AG09319 (cell line): ENCODE results near the gene TRMT112.
"Not testable (repeated sequence)": the region's sequence is repeated elsewhere in the genome, so short reads cannot be mapped to it uniquely, and the experiment has no call there.

ENCODE experiments used
- DNase-seq: peaks from one replicate; pipeline ENCODE4 v3.0.0-alpha.2; 2010; ENCODE audit warnings: low read depth; ENCODE audit errors: extremely low read depth
- CTCF ChIP-seq: IDR thresholded peaks from 2 replicates; pipeline ENCODE4 v1.5.1; 2011; ENCODE audit warnings: low read depth, mild to moderate bottlenecking, inconsistent platforms, low read length, moderate library complexity

TRMT112 gene

GRCh38 chr11:64318766-64319761 lies 1.7 kb upstream of the TRMT112 start:
- DNase-seq: no peak
- TF ChIP-seq CTCF: no peak

DNA sequence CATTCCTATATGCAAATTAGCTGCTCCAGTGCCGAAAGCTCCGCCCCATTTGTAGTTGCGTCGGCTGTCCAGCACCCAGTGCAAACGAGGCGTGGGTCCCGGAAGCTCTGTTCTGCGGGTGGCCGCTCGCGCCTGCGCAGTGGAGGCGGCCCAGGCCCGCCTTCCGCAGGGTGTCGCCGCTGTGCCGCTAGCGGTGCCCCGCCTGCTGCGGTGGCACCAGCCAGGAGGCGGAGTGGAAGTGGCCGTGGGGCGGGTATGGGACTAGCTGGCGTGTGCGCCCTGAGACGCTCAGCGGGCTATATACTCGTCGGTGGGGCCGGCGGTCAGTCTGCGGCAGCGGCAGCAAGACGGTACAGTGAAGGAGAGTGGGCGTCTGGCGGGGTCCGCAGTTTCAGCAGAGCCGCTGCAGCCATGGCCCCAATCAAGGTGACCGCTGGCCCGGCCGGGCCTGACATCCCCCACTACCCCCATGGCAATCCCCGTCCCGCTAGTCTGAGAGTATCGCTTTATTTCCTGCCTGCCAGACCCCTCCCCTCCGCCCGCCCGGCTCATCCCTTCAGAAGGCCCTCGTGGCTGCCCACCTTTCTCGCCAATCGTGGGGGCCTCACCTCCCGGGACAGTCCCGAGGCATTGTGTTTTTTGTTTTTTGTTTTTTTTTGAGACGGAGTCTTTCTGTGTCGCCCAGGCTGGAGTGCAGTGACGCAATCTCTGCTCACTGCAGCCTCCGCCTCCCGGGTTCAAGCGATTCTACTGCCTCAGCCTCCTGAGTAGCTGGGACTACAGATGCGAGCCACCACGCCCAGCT lies 804 bp upstream of the TRMT112 start, which contains the start of gene PRDX5:
PRDX5 (plus strand) TSS at position 161 of the 805 bp plus-strand sequence; CDS start at position 256, 95 bp downstream.
- peak; percentile 92 for DNase-seq
- TF ChIP-seq CTCF: peak; percentile 15

GRCh38 chr11:64316672-64317324 lies 561 bp downstream of the TRMT112 start:
- DNase-seq: no peak
- TF ChIP-seq CTCF: no peak

DNA sequence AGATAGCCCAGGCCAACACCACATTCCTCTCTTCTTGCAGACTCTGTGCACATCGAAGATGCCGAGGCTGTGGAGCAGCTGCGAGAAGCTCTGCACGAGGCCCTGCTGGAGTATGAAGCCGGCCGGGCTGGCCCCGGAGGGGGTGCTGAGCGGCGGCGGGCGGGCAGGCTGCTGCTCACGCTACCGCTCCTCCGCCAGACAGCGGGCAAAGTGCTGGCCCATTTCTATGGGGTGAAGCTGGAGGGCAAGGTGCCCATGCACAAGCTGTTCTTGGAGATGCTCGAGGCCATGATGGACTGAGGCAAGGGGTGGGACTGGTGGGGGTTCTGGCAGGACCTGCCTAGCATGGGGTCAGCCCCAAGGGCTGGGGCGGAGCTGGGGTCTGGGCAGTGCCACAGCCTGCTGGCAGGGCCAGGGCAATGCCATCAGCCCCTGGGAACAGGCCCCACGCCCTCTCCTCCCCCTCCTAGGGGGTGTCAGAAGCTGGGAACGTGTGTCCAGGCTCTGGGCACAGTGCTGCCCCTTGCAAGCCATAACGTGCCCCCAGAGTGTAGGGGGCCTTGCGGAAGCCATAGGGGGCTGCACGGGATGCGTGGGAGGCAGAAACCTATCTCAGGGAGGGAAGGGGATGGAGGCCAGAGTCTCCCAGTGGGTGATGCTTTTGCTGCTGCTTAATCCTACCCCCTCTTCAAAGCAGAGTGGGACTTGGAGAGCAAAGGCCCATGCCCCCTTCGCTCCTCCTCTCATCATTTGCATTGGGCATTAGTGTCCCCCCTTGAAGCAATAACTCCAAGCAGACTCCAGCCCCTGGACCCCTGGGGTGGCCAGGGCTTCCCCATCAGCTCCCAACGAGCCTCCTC lies 1.5 kb downstream of the TRMT112 start:
- DNase-seq: not testable (repeated sequence)

DNA sequence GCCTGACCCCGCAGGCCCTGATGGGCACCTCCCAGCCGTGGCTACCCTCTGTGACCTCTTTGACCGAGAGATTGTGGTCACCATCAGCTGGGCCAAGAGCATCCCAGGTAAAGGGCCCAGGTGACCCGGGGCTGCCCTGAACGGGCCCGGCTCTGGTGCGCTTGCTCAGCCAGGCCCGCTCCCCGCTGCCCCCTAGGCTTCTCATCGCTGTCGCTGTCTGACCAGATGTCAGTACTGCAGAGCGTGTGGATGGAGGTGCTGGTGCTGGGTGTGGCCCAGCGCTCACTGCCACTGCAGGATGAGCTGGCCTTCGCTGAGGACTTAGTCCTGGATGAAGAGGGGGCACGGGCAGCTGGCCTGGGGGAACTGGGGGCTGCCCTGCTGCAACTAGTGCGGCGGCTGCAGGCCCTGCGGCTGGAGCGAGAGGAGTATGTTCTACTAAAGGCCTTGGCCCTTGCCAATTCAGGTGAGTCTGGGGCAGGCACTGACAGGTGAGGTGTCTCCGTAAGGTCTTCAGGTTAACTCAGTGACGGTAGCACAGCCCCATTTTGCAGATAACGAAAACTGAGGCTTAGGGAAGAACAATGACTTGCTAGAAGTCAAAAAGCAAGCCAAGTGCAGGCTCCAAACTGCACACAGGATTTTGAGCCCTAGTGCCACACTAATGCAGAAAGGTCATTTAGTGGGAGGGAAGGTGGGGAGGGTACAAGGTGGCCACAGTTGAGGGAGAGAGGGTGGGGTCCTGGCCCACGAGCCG lies 2.4 kb downstream of the TRMT112 start:
- DNase-seq: no peak

More for the DNA sequence above, 2.4 kb downstream of the TRMT112 start:
- no peak for TF ChIP-seq CTCF
